Immature natural killer cell (primary cell): ENCODE measurements around the gene ANKS1B. TPM values are rescaled to one million over a fixed set of nuclear protein-coding genes. Genes with fewer than 3 reads are reported as not detected.
"Not testable (repeated sequence)": the region's sequence is repeated elsewhere in the genome, so short reads cannot be mapped to it uniquely, and the experiment has no call there.

Experiments used
- DNase-seq, 3 donors: peaks; one replicate each; pipeline ENCODE4 v3.0.0; 2022; ENCODE audit warnings: mixed read lengths in 1 of 3
- H3K27ac Mint-ChIP-seq, 6 donors: one replicate each; pipeline ENCODE4 v1.8.0; 2020; ENCODE audit warnings: mixed read lengths in 6 of 6, mild to moderate bottlenecking in 5 of 6, inconsistent platforms in 4 of 6, moderate library complexity in 3 of 6
- H3K27me3 Mint-ChIP-seq, 3 donors: one replicate each; pipeline ENCODE4 v1.8.0; 2020 to 2021; ENCODE audit warnings: low read depth in 3 of 3, mild to moderate bottlenecking in 3 of 3, mixed read lengths in 3 of 3, moderate library complexity in 3 of 3, inconsistent platforms in 1 of 3
- H3K36me3 Mint-ChIP-seq, 3 donors: one replicate each; pipeline ENCODE4 v1.8.0; 2020; ENCODE audit warnings: mixed read lengths in 3 of 3, inconsistent platforms in 2 of 3, mild to moderate bottlenecking in 2 of 3
- H3K4me1 Mint-ChIP-seq, 2 donors: one replicate each; pipeline ENCODE4 v1.8.0; 2020; ENCODE audit warnings: inconsistent platforms in 2 of 2, mild to moderate bottlenecking in 2 of 2, mixed read lengths in 2 of 2, moderate library complexity in 1 of 2
- H3K4me3 Mint-ChIP-seq, 5 donors: one replicate each; pipeline ENCODE4 v1.8.0; 2020; ENCODE audit warnings: mild to moderate bottlenecking in 5 of 5, mixed read lengths in 5 of 5, inconsistent platforms in 3 of 5, moderate library complexity in 3 of 5
- H3K9me3 Mint-ChIP-seq, 6 donors: one replicate each; pipeline ENCODE4 v1.8.0; 2020; ENCODE audit warnings: mild to moderate bottlenecking in 6 of 6, mixed read lengths in 6 of 6, inconsistent platforms in 4 of 6, moderate library complexity in 3 of 6
- polyA plus RNA-seq, 3 donors: library from polyadenylated mRNA; unstranded; fragments of 300-500 nt; fragmentation: Illumina TruSeq; gene quantifications; one replicate each; pipeline ENCODE4 v1.2.3, GENCODE V29; 2021

The ANKS1B gene
- polyA plus RNA-seq, 3 donors from 2014 or later = not detected

GRCh38 chr12:99057670-99058069, 927.1 kb downstream of the ANKS1B start:
- peaks cover 0 to 8% (median under 1%) of the 10 kb centered on the region in 6 donors for H3K9me3 Mint-ChIP-seq
- no peak overlapping the region for H3K4me3 Mint-ChIP-seq
- H3K4me1 Mint-ChIP-seq = no peaks in the 10 kb centered on the region
- peaks cover 0 to 2% (median 2%) of the 10 kb centered on the region in 3 donors for H3K27me3 Mint-ChIP-seq
- H3K27ac Mint-ChIP-seq = no peak overlapping the region
- H3K36me3 Mint-ChIP-seq = no peaks in the 10 kb centered on the region
- no peak for DNase-seq

- peaks cover 0 to 2% (median 0%) of the 10 kb centered on the region in 3 donors for H3K27me3 Mint-ChIP-seq
- DNase-seq = no peak
- peaks cover 0 to 8% (median 0%) of the 10 kb centered on the region in 6 donors for H3K9me3 Mint-ChIP-seq
- no peaks in the 10 kb centered on the region for H3K36me3 Mint-ChIP-seq
- H3K4me3 Mint-ChIP-seq = no peak overlapping the region
- no peak overlapping the region for H3K27ac Mint-ChIP-seq
- H3K4me1 Mint-ChIP-seq = no peaks in the 10 kb centered on the region
Observed at GRCh38 chr12:99056186-99056585, 928.5 kb downstream of the ANKS1B start.

- H3K4me1 Mint-ChIP-seq = no peaks in the 10 kb centered on the region
- H3K36me3 Mint-ChIP-seq = no peaks in the 10 kb centered on the region
- H3K27ac Mint-ChIP-seq = no peak overlapping the region
- no peak for DNase-seq
- H3K4me3 Mint-ChIP-seq = no peak overlapping the region
- H3K27me3 Mint-ChIP-seq = peaks cover 0 to 3% (median 0%) of the 10 kb centered on the region in 3 donors
- H3K9me3 Mint-ChIP-seq = peaks cover 0 to 8% (median 0%) of the 10 kb centered on the region in 6 donors
Observed at GRCh38 chr12:99055299-99055698, 929.4 kb downstream of the ANKS1B start.

- H3K36me3 Mint-ChIP-seq = no peaks in the 10 kb centered on the region
- DNase-seq = no peak
- peaks cover 0 to 8% (median 0%) of the 10 kb centered on the region in 6 donors for H3K9me3 Mint-ChIP-seq
- H3K27ac Mint-ChIP-seq = no peak overlapping the region
- no peak overlapping the region for H3K4me3 Mint-ChIP-seq
- no peaks in the 10 kb centered on the region for H3K4me1 Mint-ChIP-seq
- H3K27me3 Mint-ChIP-seq = peaks cover 0 to 3% (median 0%) of the 10 kb centered on the region in 3 donors
Observed at GRCh38 chr12:99054601-99055128, 930.1 kb downstream of the ANKS1B start.

GRCh38 chr12:99053616-99054362, 930.9 kb downstream of the ANKS1B start:
- Mint-ChIP-seq H3K36me3 (no peaks in the 10 kb centered on the region), H3K27me3 (peaks cover 0 to 3% (median 0%) of the 10 kb centered on the region in 3 donors), H3K4me3 (no peak overlapping the region), H3K27ac (no peak overlapping the region), H3K4me1 (no peaks in the 10 kb centered on the region), H3K9me3 (peaks cover 0 to 8% (median 0%) of the 10 kb centered on the region in 6 donors)
- no peak for DNase-seq

- Mint-ChIP-seq H3K4me1 (no peaks in the 10 kb centered on the region), H3K27me3 (peaks cover 2 to 4% (median 3%) of the 10 kb centered on the region in 3 donors), H3K27ac (no peak overlapping the region), H3K4me3 (no peak overlapping the region), H3K36me3 (no peaks in the 10 kb centered on the region), H3K9me3 (peaks cover 0 to 10% (median 1%) of the 10 kb centered on the region in 6 donors)
- DNase-seq = no peak
Observed at GRCh38 chr12:99049774-99050173, 935.0 kb downstream of the ANKS1B start.

GRCh38 chr12:99045158-99045557, 939.6 kb downstream of the ANKS1B start:
- no peak for DNase-seq
- H3K4me1 Mint-ChIP-seq = no peaks in the 10 kb centered on the region
- no peak overlapping the region for H3K27ac Mint-ChIP-seq
- no peak overlapping the region for H3K4me3 Mint-ChIP-seq
- no peaks in the 10 kb centered on the region for H3K36me3 Mint-ChIP-seq
- peaks cover 0 to 10% (median 2%) of the 10 kb centered on the region in 6 donors for H3K9me3 Mint-ChIP-seq
- peaks cover 0 to 4% (median 2%) of the 10 kb centered on the region in 3 donors for H3K27me3 Mint-ChIP-seq

GRCh38 chr12:99043319-99043914, 941.3 kb downstream of the ANKS1B start:
- Mint-ChIP-seq H3K4me3 (no peak overlapping the region), H3K27me3 (peaks cover 1 to 7% (median 2%) of the 10 kb centered on the region in 3 donors), H3K9me3 (peaks cover 0 to 10% (median 2%) of the 10 kb centered on the region in 6 donors), H3K36me3 (no peaks in the 10 kb centered on the region), H3K27ac (no peak overlapping the region), H3K4me1 (no peaks in the 10 kb centered on the region)
- DNase-seq = peak in 1 of 3 donors; percentile 0

GRCh38 chr12:99042226-99042625, 942.5 kb downstream of the ANKS1B start:
- peaks cover 1 to 4% (median 2%) of the 10 kb centered on the region in 3 donors for H3K27me3 Mint-ChIP-seq
- H3K4me1 Mint-ChIP-seq = no peaks in the 10 kb centered on the region
- no peak overlapping the region for H3K4me3 Mint-ChIP-seq
- no peak for DNase-seq
- H3K27ac Mint-ChIP-seq = no peak overlapping the region
- H3K9me3 Mint-ChIP-seq = peaks cover 0 to 7% (median 2%) of the 10 kb centered on the region in 6 donors
- H3K36me3 Mint-ChIP-seq = no peaks in the 10 kb centered on the region

- peaks cover 0 to 3% (median 1%) of the 10 kb centered on the region in 3 donors for H3K27me3 Mint-ChIP-seq
- H3K9me3 Mint-ChIP-seq = peaks cover 0 to 2% (median 0%) of the 10 kb centered on the region in 6 donors
- H3K4me1 Mint-ChIP-seq = no peaks in the 10 kb centered on the region
- no peak overlapping the region for H3K4me3 Mint-ChIP-seq
- no peaks in the 10 kb centered on the region for H3K36me3 Mint-ChIP-seq
- no peak overlapping the region for H3K27ac Mint-ChIP-seq
- no peak for DNase-seq
Observed at GRCh38 chr12:99039367-99040120, 945.2 kb downstream of the ANKS1B start.

- Mint-ChIP-seq H3K4me1 (no peaks in the 10 kb centered on the region), H3K27me3 (peaks cover 0 to 3% (median 1%) of the 10 kb centered on the region in 3 donors), H3K27ac (no peak overlapping the region), H3K4me3 (no peak overlapping the region), H3K9me3 (peaks cover 0 to 5% (median 2%) of the 10 kb centered on the region in 6 donors), H3K36me3 (no peaks in the 10 kb centered on the region)
- DNase-seq = no peak
Observed at GRCh38 chr12:99036566-99036965, 948.2 kb downstream of the ANKS1B start.

- Mint-ChIP-seq H3K4me1 (no peaks in the 10 kb centered on the region), H3K27me3 (peaks cover 0 to 3% (median 2%) of the 10 kb centered on the region in 3 donors), H3K4me3 (no peak overlapping the region), H3K27ac (no peak overlapping the region), H3K9me3 (peaks cover 0 to 5% (median 2%) of the 10 kb centered on the region in 6 donors), H3K36me3 (no peaks in the 10 kb centered on the region)
- no peak for DNase-seq
Observed at GRCh38 chr12:99035803-99036202, 948.9 kb downstream of the ANKS1B start.

GRCh38 chr12:99034201-99034600, 950.5 kb downstream of the ANKS1B start:
- not testable (repeated sequence) for H3K4me1 Mint-ChIP-seq, H3K27ac Mint-ChIP-seq, H3K4me3 Mint-ChIP-seq, DNase-seq, H3K27me3 Mint-ChIP-seq, H3K36me3 Mint-ChIP-seq, H3K9me3 Mint-ChIP-seq
